HEK293T (cell line): Measurements from ENCODE around the gene ITPK1.
A peak's percentile ranks its signal among the peaks of the same experiment; 100 is the strongest.

ENCODE experiments used
- CTCF ChIA-PET: fragments of 350-600 bp; formaldehyde crosslinking; extraction: SDS; loops from one replicate; lab custom pipeline; 2021; ENCODE audit warnings: antibody characterized with exemption, inconsistent platforms; lab: Yijun Ruan, JAX
- POLR2A ChIA-PET: fragments of 350-600 bp; formaldehyde crosslinking; extraction: SDS; loops from one replicate; lab custom pipeline; 2020; ENCODE audit warnings: antibody characterized with exemption, inconsistent platforms; lab: Yijun Ruan, JAX
- DNase-seq: peaks from one replicate; pipeline ENCODE4 v3.0.0; 2012; ENCODE audit warnings: mixed read lengths; ENCODE audit errors: extremely low spot score
- ARNT ChIP-seq: fragments of 450-650 bp; IDR thresholded peaks from 2 replicates; pipeline ENCODE4 v1.6.1; 2017; ENCODE audit warnings: mild to moderate bottlenecking
- BHLHE40 ChIP-seq: fragments of 450-650 bp; IDR thresholded peaks from 2 replicates; pipeline ENCODE4 v1.6.1; 2016; ENCODE audit warnings: mild to moderate bottlenecking, moderate library complexity, borderline replicate concordance
- CTBP1 ChIP-seq: fragments of 450-650 bp; IDR thresholded peaks from 2 replicates; pipeline ENCODE4 v1.6.1; 2016; ENCODE audit warnings: borderline replicate concordance
- ELF4 ChIP-seq: fragments of 450-650 bp; IDR thresholded peaks from 2 replicates; pipeline ENCODE4 v1.6.1; 2017; ENCODE audit warnings: antibody characterized with exemption
- FOXA1 ChIP-seq: fragments of 450-650 bp; IDR thresholded peaks from 2 replicates; pipeline ENCODE4 v1.6.1; 2016; ENCODE audit warnings: mild to moderate bottlenecking
- FOXK2 ChIP-seq: fragments of 450-650 bp; IDR thresholded peaks from 2 replicates; pipeline ENCODE4 v1.6.1; 2016; ENCODE audit warnings: mild to moderate bottlenecking
- FOXM1 ChIP-seq: fragments of 450-650 bp; IDR thresholded peaks from 2 replicates; pipeline ENCODE4 v1.6.1; 2017; ENCODE audit warnings: mild to moderate bottlenecking, borderline replicate concordance
- HDGF ChIP-seq: fragments of 450-650 bp; IDR thresholded peaks from 2 replicates; pipeline ENCODE4 v1.6.1; 2017; ENCODE audit warnings: antibody characterized with exemption, borderline replicate concordance
- L3MBTL2 ChIP-seq: fragments of 450-650 bp; conservative IDR thresholded peaks from 2 replicates; pipeline ENCODE4 v1.6.1; 2016; ENCODE audit warnings: mild to moderate bottlenecking
- LEF1 ChIP-seq: fragments of 450-650 bp; IDR thresholded peaks from 2 replicates; pipeline ENCODE4 v1.6.1; 2017; ENCODE audit warnings: mild to moderate bottlenecking, borderline replicate concordance
- NFRKB ChIP-seq: fragments of 450-650 bp; IDR thresholded peaks from 2 replicates; pipeline ENCODE4 v1.6.1; 2016; ENCODE audit warnings: mild to moderate bottlenecking, moderate library complexity
- SP1 ChIP-seq: fragments of 450-650 bp; IDR thresholded peaks from 2 replicates; pipeline ENCODE4 v1.6.1; 2017
- SUZ12 ChIP-seq: fragments of 450-650 bp; IDR thresholded peaks from 2 replicates; pipeline ENCODE4 v1.6.1; 2016; ENCODE audit warnings: mild to moderate bottlenecking
- TARDBP ChIP-seq: fragments of 450-650 bp; IDR thresholded peaks from 2 replicates; pipeline ENCODE4 v1.6.1; 2016
- ZNF384 ChIP-seq: fragments of 450-650 bp; IDR thresholded peaks from 2 replicates; pipeline ENCODE4 v1.6.1; 2016
- TF ChIP-seq, protein P1 (sequence below): fragments of 450-650 bp; IDR thresholded peaks from 2 replicates; pipeline ENCODE4 v1.6.1; 2016

The ITPK1 gene

GRCh38 chr14:92976268-92976667, 139.5 kb downstream of the ITPK1 start:
- CTCF ChIA-PET = no interaction called here
- TF ChIP-seq NFRKB = no peak
- no peak for DNase-seq
- POLR2A ChIA-PET = no interaction called here

DNA sequence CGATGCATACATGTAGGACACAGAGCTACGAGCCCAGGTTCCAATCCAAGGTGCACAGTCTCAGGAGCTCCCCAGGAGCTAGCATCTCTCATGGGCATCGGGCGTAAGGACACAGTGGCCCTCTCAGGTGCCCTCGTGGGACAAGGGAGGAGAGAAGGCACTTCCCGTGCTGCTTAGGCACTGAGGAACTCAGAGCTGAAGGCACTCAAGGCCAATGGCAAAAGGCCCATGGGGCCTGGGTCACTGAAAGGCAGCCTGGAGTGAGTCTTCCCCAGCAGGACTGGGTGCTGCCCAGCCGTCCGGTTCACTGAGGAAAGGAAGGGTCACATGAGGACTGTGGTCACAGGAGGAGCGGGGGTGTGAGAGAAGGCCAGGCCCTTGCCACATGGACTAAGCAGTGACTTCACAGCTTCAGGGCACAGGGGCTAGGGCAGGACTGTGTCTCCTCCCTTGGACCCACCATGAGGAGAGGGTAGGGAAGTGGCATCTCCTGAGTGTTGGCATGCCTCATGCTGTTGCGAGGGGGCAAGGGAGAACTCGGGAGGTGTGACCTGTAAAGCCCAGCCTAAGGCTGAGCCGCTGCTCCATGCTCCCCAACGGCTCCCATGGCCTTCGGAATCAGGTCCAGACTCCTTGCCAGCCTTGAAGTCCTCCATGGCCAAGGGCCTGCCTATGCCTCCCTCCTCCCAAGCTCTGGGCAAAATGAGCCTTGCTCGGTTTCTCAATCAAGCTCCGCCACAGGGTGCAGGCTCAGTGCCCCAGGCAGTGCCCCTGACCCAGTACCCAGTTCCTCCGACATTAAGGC, 141.0 kb downstream of the ITPK1 start:
- POLR2A ChIA-PET = no interaction called here
- DNase-seq = no peak
- CTCF ChIA-PET = no interaction called here
- TF ChIP-seq FOXK2 = no peak
- TF ChIP-seq ELF4 = no peak
- TF ChIP-seq BHLHE40 = no peak
- no peak for TF ChIP-seq FOXM1
- TF ChIP-seq ARNT = no peak
- TF ChIP-seq L3MBTL2 = no peak
- TF ChIP-seq HDGF = no peak
- TF ChIP-seq SUZ12 = no peak
- TF ChIP-seq FOXA1 = no peak
- TF ChIP-seq, protein P1, sequence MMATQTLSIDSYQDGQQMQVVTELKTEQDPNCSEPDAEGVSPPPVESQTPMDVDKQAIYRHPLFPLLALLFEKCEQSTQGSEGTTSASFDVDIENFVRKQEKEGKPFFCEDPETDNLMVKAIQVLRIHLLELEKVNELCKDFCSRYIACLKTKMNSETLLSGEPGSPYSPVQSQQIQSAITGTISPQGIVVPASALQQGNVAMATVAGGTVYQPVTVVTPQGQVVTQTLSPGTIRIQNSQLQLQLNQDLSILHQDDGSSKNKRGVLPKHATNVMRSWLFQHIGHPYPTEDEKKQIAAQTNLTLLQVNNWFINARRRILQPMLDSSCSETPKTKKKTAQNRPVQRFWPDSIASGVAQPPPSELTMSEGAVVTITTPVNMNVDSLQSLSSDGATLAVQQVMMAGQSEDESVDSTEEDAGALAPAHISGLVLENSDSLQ = no peak
- no peak for TF ChIP-seq ZNF384

DNA sequence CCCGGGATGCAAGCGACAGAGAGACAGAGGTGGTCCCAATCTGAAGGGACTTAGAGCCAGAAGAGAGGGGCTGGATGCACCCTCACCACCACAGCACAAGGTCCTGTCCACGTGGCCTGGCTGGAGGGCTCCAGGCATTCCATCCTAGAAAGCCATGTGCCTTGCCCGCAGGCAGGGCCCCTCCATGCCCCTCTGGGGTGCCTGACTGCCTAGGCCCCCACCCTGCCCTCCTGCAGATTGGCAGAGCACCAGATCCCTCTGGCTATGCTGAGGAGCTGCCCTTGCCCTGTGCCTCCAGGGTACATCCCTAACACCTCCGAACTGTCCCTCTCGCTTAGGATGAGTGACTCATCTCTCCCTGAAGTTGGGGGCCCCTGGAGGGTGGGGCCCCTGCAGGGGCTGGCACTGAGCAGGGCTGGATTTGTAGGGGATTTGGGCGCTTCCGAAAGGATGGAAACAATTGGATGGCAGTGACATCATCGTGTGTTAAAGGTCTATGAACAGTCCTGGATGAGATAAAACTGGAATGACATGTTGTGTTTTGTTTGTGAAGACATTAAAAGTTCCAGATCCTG, 141.8 kb downstream of the ITPK1 start:
- CTCF ChIA-PET = no interaction called here
- no peak for TF ChIP-seq FOXK2
- TF ChIP-seq, protein P1 = no peak
- TF ChIP-seq ELF4 = no peak
- TF ChIP-seq ARNT = no peak
- TF ChIP-seq TARDBP = no peak
- no peak for TF ChIP-seq SP1
- no peak for TF ChIP-seq L3MBTL2
- no peak for TF ChIP-seq BHLHE40
- TF ChIP-seq FOXA1 = no peak
- TF ChIP-seq ZNF384 = no peak
- TF ChIP-seq SUZ12 = no peak
- no peak for TF ChIP-seq HDGF
- TF ChIP-seq CTBP1 = no peak
- no peak for TF ChIP-seq NFRKB
- no peak for TF ChIP-seq FOXM1
- no peak for TF ChIP-seq LEF1
- no peak for DNase-seq
- POLR2A ChIA-PET = no interaction called here

- peak; percentile 60 for DNase-seq
- TF ChIP-seq SUZ12 (no peak), LEF1 (no peak), HDGF (no peak), ZNF384 (no peak), FOXA1 (no peak), BHLHE40 (no peak), FOXM1 (no peak), NFRKB (no peak), FOXK2 (no peak), SP1 (no peak), L3MBTL2 (no peak), ELF4 (no peak), CTBP1 (no peak), TARDBP (no peak)
- TF ChIP-seq, protein P1 = no peak
- POLR2A ChIA-PET = no interaction called here
- CTCF ChIA-PET = no interaction called here
Measured at GRCh38 chr14:92973261-92973797, 142.4 kb downstream of the ITPK1 start.

- no peak for DNase-seq
- CTCF ChIA-PET = no interaction called here
- POLR2A ChIA-PET = no interaction called here
- TF ChIP-seq SP1 (no peak), ARNT (no peak), CTBP1 (no peak), ZNF384 (no peak), TARDBP (no peak), SUZ12 (no peak), FOXK2 (no peak), LEF1 (no peak), BHLHE40 (no peak), HDGF (no peak), FOXM1 (no peak), L3MBTL2 (no peak), NFRKB (no peak)
- TF ChIP-seq, protein P1 = no peak
Measured at GRCh38 chr14:92971601-92972180, 144.0 kb downstream of the ITPK1 start.
